ENCODE data around the gene HEXA. TPM values are rescaled to one million over a fixed set of nuclear protein-coding genes. Genes with fewer than 3 reads are reported as not detected.

HEXA gene
- total and polyA plus RNA-seq, 9 of the 15 experiments (the other 6 are each of a cell fraction or from before 2014, with no cell fraction given) = 22.2 to 136 (median 68.9) TPM

- TF ChIP-seq E2F8 (IDR thresholded peaks at IDR 0.05; ENCODE audit: low read depth, partially characterized antibody) = no peak
- no peak for TF ChIP-seq ZNF354B (CRISPR knock-in tag; IDR thresholded peaks at IDR 0.05)
- TF ChIP-seq BMI1 (IDR thresholded peaks at IDR 0.05; ENCODE audit: low read length) = peak; percentile 75
- TF ChIP-seq ZFP30 (CRISPR knock-in tag; IDR thresholded peaks at IDR 0.05; ENCODE audit: borderline replicate concordance) = no peak
Observed at GRCh38 chr15:72306211-72306785, 69.5 kb downstream of the HEXA start (continued).

- H3K9me1 ChIP-seq (ENCODE audit: control insufficient read depth, insufficient read depth, low read length) = no peaks in the 10 kb centered on the region
- H3K9me3 ChIP-seq (replicated peaks; ENCODE audit: control insufficient read depth, insufficient read depth, low read depth, low read length) = no peaks in the 10 kb centered on the region
- H3K4me1 ChIP-seq (replicated peaks in 1 of 2; ENCODE audit: control insufficient read depth in 2 of 2, insufficient read depth in 2 of 2, low read length in 2 of 2) = no peaks in the 10 kb centered on the region
- in situ Hi-C loops (cut with MboI) = loop anchor here (25.0 kb wide), 3 partner anchors 783 to 1783 kb away; partner anchors contain the start of gene GOLGA6A
- no TSS peak for BruUV-seq (replicated peaks)
- H3K4me2 ChIP-seq (ENCODE audit: insufficient read depth, low read length) = no peak overlapping the region
- intact Hi-C loops (cut with micrococcal nuclease) = no loop called here
- ATAC-seq (no peak), DNase-seq (ENCODE audit: extremely low read depth in 1 of 4, low spot score in 3 of 4) (no peak), FAIRE-seq (no peak)
- CTCF ChIA-PET (ENCODE audit: low intra/inter-chr PET ratio) = no interaction called here
- 5% methylated on average over 7 of the region's 7 CpGs for WGBS (ENCODE audit: insufficient coverage, low coverage, missing lambda C conversion rate)
- no peaks in the 10 kb centered on the region for H3K36me3 ChIP-seq (ENCODE audit: control insufficient read depth, insufficient read depth, low read length)
- no peak overlapping the region for H2AFZ ChIP-seq (ENCODE audit: low read depth, low read length)
- POLR2A ChIA-PET = interaction anchor here (1.2 kb wide), 1 partner anchor 13 kb away, joined by 3 read pairs; no protein-coding TSS in a partner anchor
- TF ChIP-seq HSF4 (CRISPR knock-in tag; IDR thresholded peaks at IDR 0.05; ENCODE audit: borderline replicate concordance) = no peak
- no peak for TF ChIP-seq ZNF699 (CRISPR knock-in tag; IDR thresholded peaks at IDR 0.05; ENCODE audit: insufficient replicate concordance)
- H3K9ac ChIP-seq (ENCODE audit: insufficient read depth in 1 of 2, low read depth in 2 of 2, low read length in 2 of 2) = peak overlapping the region in 1 of 2 experiments; percentile 16; a peak in 1 of 4 replicates
- H3K79me2 ChIP-seq (ENCODE audit: control insufficient read depth, insufficient read depth, low read length) = no peaks in the 10 kb centered on the region
- H4K20me1 ChIP-seq (replicated peaks; ENCODE audit: control insufficient read depth, insufficient read depth, low read length) = no peaks in the 10 kb centered on the region; the same call in 1 of the 2 replicates
- H3K27me3 ChIP-seq (ENCODE audit: control insufficient read depth in 2 of 2, insufficient read depth in 2 of 2, low read length in 2 of 2) = peaks cover 17 to 30% of the 10 kb centered on the region in 2 experiments
- no peak overlapping the region for H3K4me3 ChIP-seq
- no peak overlapping the region for H3K27ac ChIP-seq (ENCODE audit: extremely low read depth, low read depth, low read length)
Observed at GRCh38 chr15:72304596-72304995, 71.2 kb downstream of the HEXA start.
